OCI-M2 (cell line): Measurements from ENCODE around the gene SLC66A1.

Experiments
- DNase-seq: peaks from one replicate; lab custom pipeline; 2025; ENCODE audit not compliant: unreplicated experiment; lab: John Stamatoyannopoulos, UW

The SLC66A1 gene

DNA sequence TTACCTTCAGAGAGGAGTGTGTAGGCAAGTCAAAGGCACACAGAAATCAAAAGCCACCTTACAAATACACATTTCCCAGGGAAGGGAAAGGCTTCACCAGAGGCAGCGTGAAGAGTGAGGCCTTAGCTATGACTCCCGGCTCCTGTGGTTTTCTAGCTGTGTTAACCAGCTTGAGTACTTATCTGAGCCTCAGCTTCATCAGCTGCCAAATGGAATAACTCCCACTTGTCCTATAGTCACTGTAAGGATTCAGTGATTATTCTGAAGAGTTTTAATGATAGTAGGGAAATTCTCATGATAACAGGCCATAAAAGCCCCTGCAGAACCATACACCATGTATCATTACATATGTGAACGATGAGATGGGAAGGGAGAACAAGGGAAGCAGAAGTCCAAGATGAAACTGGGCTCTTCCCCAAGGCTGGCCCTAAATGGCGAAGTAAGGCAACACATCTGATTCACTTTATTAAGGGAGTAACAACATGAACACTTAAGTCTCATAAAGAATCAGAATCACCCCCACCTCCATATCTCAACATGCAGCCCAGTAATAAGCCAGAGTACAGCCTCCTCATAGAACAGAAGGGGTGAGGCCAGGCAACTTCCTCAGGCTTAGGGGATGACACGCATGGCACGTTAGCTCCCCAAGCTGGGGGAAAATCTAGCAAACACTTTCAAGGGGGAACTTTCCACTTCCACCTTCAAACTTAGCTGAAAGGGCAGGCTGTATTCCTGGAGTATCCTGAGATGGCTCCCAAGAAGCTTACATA lies 63.7 kb downstream of the SLC66A1 start:
- no peak for DNase-seq

DNA sequence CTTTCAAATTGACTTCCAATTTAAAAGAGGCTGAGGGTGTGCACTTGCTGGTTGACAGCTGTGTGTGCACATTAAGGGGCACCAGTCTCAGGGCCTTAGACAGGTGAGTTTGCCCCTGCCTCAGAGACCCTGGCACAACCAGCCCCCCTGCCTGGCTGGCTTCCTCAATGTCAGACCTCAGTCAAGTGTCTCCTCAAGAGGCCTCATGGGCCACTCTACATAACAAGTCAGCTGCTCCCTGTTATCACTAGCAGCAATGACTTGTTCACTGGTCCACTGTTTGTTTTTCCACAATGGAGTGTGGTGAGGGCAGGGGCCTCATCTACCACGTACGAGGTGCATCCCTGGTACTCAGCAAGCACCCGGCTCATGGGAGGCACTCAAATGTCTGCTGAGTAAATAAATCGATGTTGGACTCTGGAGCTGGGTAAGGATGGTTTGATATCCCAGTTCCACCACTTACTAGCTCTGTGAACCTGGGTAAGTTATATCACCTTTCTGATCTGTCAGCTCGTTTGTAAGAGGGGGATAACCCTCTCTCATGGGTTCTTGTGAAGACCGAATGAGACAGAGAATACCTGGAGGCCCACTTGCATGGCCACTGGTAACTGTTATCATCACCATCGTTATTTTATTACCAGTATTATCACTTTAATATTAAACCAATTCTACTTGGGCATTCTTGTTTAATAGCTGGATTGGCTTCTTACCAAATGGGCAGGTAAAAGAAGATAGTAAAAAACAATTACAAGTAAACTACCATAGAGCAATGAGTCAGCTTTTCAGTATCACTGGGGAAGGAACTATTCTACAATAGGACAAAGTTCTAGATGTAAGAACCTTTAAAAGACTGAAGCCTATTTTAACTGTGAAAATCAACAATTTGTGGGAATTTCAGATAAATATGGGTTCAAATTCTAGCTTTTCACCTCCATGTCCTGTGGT lies 64.6 kb downstream of the SLC66A1 start:
- DNase-seq, result no peak

DNA sequence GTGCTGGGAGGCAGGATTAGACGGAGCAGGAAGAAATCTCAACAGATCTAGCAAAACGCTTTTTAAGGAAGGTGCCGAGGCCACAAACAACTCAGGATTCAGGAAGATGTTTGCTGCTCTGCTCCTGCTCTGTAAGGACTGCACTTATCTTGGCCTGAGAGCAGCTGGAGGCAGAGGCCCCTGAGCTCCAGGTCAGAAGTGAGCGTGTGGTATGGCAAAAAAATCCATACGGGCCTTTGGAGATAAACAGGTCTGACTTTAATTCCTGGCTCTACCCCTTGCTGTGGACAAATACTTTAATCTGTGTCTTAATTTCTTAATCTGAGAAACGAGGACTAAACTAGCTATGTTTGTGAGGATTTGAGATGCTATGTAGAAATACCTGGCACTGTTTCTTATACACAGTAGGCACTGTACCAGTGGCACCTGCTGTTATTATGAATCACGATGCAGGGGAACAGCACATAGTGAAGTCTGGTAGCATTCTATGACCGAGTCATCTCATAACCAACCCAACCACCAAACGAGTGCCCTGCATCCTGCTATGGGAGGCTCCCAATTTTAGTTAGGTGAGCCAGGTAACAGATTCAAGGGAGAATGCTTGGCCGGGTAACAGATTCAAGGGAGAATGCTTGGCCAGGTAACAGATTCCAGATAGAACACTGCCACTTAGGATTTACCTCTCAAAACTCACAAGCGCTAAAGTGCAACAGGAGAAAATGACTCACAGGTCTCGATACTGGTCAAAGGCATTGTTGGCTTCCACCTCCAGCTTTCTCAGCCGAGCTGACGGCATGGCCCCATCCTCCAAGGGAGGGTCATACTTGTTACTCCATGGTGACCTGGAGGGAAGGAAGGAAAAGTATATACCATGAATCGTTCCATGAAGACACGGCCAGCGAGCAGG lies 65.9 kb downstream of the SLC66A1 start:
- no peak for DNase-seq
